Activated T-cell treated with anti-CD3 and anti-CD28 coated beads, Interleukin-2, amount 50 U/mL, for 4 hours (primary cell): ENCODE measurements around the gene CCDC33. TPM values are rescaled to one million over a fixed set of nuclear protein-coding genes. Genes with fewer than 3 reads are reported as not detected.
A peak's percentile ranks its signal among the peaks of the same experiment; 100 is the strongest.

Experiments used
- ATAC-seq, 2 donors: fragments of 200-7000 bp; cut with Tn5 transposase; one replicate each; pipeline ENCODE4 v1.10.0; 2021
- DNase-seq: peaks from one replicate; pipeline ENCODE4 v3.0.0-alpha.2; 2020
- H3K27me3 Mint-ChIP-seq: one replicate; pipeline ENCODE4 v1.8.0; 2021; ENCODE audit warnings: low read depth, mixed read lengths
- H3K36me3 Mint-ChIP-seq: one replicate; pipeline ENCODE4 v1.8.0; 2022; ENCODE audit warnings: mixed read lengths; ENCODE audit not compliant: insufficient read depth
- H3K4me1 Mint-ChIP-seq: one replicate; pipeline ENCODE4 v1.8.0; 2021; ENCODE audit warnings: low read depth, mixed read lengths
- H3K4me3 Mint-ChIP-seq: one replicate; pipeline ENCODE4 v1.8.0; 2021; ENCODE audit warnings: mild to moderate bottlenecking, moderate library complexity, mixed read lengths
- H3K9me3 Mint-ChIP-seq: one replicate; pipeline ENCODE4 v1.8.0; 2021; ENCODE audit warnings: mixed read lengths
- total RNA-seq, 3 donors: library from RNA; stranded (reverse); gene quantifications; one replicate each; pipeline ENCODE4 v1.2.1, GENCODE V29; 2021

Gene CCDC33
- total RNA-seq, 3 donors from 2014 or later: not detected

DNA sequence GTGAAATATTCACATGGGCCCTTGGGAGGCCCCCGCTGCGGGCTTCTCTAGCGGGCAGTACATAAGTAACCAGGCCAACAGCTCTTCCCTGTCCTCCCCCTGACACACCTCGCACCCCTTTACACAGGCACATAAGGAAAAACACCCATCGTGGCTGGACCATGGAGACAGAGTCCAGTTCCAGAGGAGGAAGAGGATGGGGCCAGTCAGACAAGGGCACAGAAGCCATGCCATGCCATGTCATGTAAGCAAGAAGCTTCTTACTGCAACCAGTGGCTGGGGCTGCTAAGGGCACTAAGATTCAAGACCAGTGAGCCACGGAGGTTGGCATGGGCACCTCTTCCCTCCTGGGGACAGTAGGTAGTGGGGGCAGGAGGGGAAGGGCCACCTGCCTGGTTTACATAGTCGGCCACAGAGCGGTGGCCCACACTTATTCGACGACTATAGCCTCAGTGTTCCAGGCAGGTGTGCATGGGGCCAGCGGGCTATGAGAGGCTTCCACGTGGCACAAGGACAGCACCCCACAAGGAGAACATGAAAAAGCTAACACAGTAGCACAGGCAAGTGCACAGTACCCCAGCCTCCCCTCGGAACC is 137.0 kb downstream of the CCDC33 start:
- Mint-ChIP-seq H3K36me3 (no peaks in the 10 kb centered on the region), H3K4me1 (peaks cover 25% of the 10 kb centered on the region), H3K9me3 (no peaks in the 10 kb centered on the region), H3K27me3 (peaks cover 15% of the 10 kb centered on the region), H3K4me3 (peak overlapping the region; percentile 78)
- DNase-seq: no peak
- ATAC-seq: no peak

GRCh38 chr15:74373731-74374647 is 137.9 kb downstream of the CCDC33 start:
- Mint-ChIP-seq H3K9me3 (no peaks in the 10 kb centered on the region), H3K4me1 (peaks cover 33% of the 10 kb centered on the region), H3K27me3 (peaks cover 13% of the 10 kb centered on the region), H3K36me3 (no peaks in the 10 kb centered on the region), H3K4me3 (peak overlapping the region; percentile 78)
- DNase-seq: peak; percentile 92
- ATAC-seq: peak; percentile 93 to 94

DNA sequence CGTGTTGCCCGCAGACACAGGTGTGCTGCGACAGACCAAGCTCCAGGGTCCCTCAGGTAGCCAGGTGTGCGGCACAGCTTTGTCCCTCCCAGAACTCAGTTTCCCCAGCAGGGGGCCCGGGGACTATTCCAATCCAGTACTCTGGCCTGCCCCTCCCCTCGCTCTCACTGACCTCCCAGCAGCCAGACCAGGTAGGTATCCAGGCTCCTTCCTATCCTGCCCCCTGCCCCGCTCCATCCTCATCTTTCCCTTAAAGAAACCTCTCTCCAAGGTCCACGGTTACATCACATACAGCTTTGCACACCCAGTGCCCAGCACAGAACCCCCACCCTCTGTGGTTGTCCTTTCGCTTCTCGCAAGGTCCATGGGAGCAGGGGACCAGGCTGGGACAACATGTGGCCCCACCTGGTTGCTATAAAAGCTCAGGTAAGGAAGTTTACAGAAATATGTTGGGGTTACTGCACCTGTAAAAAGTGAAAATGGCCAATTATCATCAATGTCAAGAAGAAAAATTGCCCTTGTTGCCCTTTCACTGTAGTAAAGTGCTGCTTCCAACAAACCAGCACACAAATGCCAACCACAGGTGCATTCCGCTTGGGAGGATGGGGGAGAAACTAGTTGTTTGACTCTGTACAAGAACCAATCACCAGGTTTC is 138.6 kb downstream of the CCDC33 start:
- peaks cover 8% of the 10 kb centered on the region for H3K27me3 Mint-ChIP-seq
- H3K9me3 Mint-ChIP-seq: no peaks in the 10 kb centered on the region
- no peak for ATAC-seq
- DNase-seq: no peak
- H3K4me3 Mint-ChIP-seq: peak overlapping the region; percentile 78
- H3K4me1 Mint-ChIP-seq: peaks cover 40% of the 10 kb centered on the region
- H3K36me3 Mint-ChIP-seq: no peaks in the 10 kb centered on the region

- DNase-seq (peak; percentile 84), ATAC-seq (no peak)
- Mint-ChIP-seq H3K36me3 (no peaks in the 10 kb centered on the region), H3K27me3 (peaks cover 5% of the 10 kb centered on the region), H3K9me3 (no peaks in the 10 kb centered on the region), H3K4me3 (peak overlapping the region; percentile 78), H3K4me1 (peaks cover 40% of the 10 kb centered on the region)
Observed at GRCh38 chr15:74375303-74375693, 139.2 kb downstream of the CCDC33 start.

DNA sequence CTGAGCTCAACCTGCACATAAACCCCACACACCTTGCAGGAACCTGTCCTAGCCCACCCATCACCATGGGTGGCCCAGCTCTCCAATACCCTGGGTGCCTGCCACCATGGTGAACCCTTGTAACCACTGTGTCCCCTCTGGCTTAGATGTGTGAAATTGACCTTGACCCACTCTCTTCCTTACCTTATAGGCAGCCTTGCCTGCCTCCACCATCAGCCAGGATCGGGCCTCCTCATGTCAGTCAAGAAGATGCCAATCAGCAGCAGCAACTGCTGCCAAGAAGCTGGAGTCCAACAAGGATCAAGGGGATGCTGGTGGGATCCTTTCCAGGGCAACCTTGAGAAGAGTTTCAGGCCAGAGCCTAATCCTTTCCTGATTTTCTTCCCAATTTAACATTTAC is 140.1 kb downstream of the CCDC33 start:
- DNase-seq: no peak
- no peak for ATAC-seq
- peaks cover 50% of the 10 kb centered on the region for H3K4me1 Mint-ChIP-seq
- peaks cover 3% of the 10 kb centered on the region for H3K27me3 Mint-ChIP-seq
- no peak overlapping the region for H3K4me3 Mint-ChIP-seq
- H3K9me3 Mint-ChIP-seq: no peaks in the 10 kb centered on the region
- H3K36me3 Mint-ChIP-seq: no peaks in the 10 kb centered on the region

- Mint-ChIP-seq H3K4me1 (peaks cover 58% of the 10 kb centered on the region), H3K4me3 (no peak overlapping the region), H3K9me3 (no peaks in the 10 kb centered on the region), H3K27me3 (peaks cover under 1% of the 10 kb centered on the region), H3K36me3 (no peaks in the 10 kb centered on the region)
- DNase-seq: no peak
- no peak for ATAC-seq
Observed at GRCh38 chr15:74376825-74377581, 140.9 kb downstream of the CCDC33 start.

GRCh38 chr15:74377831-74378766 is 142.0 kb downstream of the CCDC33 start:
- no peak overlapping the region for H3K4me3 Mint-ChIP-seq

DNA sequence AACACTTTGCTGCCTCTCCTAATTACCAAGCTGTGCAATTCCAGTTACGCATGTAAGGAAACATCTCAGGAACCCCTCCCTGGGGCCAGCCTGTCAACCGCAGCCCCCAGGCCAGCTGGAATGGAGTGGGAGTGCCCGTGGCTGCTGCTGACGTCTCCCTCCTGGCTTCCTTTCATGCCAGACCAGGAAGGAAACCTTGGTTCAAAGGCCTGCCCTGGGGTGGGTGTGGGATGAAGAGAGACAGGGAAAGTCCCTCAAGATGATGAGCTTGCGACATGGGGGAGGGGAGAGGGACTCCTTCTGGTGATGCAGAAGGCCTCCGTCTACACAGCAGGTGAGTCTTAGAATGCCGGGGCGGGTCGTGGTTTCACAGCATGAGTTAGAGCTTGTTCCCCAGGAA is 142.7 kb downstream of the CCDC33 start:
- no peak overlapping the region for H3K4me3 Mint-ChIP-seq
- H3K27me3 Mint-ChIP-seq: no peaks in the 10 kb centered on the region
- DNase-seq (peak; percentile 60), ATAC-seq (peak; percentile 15 to 21)
- no peaks in the 10 kb centered on the region for H3K9me3 Mint-ChIP-seq
- H3K4me1 Mint-ChIP-seq: peaks cover 72% of the 10 kb centered on the region
- no peaks in the 10 kb centered on the region for H3K36me3 Mint-ChIP-seq

More at GRCh38 chr15:74377831-74378766, 142.0 kb downstream of the CCDC33 start:
- H3K36me3 Mint-ChIP-seq: no peaks in the 10 kb centered on the region
- H3K27me3 Mint-ChIP-seq: no peaks in the 10 kb centered on the region
- H3K9me3 Mint-ChIP-seq: no peaks in the 10 kb centered on the region
- no peak for DNase-seq
- ATAC-seq: no peak
- peaks cover 68% of the 10 kb centered on the region for H3K4me1 Mint-ChIP-seq

DNA sequence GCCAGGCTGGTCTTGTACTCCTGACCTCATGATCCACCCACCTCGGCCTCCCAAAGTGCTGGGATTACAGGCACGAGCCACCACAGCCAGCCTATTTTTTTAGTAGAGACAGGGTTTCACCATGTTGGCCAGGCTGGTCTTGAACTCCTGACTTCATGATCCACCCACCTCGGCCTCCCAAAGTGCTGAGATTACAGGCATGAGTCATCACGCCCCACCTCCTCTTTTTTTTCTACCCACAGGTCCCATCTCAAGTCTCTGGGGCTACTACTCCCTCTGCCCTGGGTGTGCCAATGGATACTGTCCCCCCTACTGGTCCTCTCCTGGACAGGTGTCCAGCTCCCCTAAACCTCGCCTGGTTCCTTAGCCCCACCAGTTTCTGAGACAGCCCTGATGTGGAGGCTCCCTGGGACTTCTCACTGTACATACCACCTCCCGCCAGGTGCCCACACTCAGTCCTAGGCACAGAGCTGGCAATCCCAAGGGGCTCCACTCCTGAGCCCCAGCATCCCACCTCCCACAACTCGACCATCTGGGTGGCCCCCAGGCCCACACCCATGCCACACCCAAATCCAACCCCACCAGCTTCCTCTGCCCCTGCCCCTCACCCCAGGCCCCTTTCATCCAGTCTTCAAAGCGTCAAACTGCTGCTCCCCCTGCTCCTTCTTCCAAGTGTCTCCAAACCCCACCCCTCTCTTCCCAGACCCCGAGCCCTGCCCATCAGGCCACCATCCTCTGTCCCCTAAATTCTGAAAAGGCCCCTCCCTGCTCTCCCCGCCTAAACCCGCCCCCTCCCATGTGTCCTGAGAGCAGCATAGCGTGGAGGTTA is 144.4 kb downstream of the CCDC33 start:
- no peak overlapping the region for H3K4me3 Mint-ChIP-seq
- no peak for ATAC-seq
- no peaks in the 10 kb centered on the region for H3K36me3 Mint-ChIP-seq
- no peak for DNase-seq
- H3K4me1 Mint-ChIP-seq: peaks cover 79% of the 10 kb centered on the region
- H3K9me3 Mint-ChIP-seq: no peaks in the 10 kb centered on the region
- H3K27me3 Mint-ChIP-seq: no peaks in the 10 kb centered on the region

GRCh38 chr15:74381190-74381453 is 145.0 kb downstream of the CCDC33 start:
- H3K9me3 Mint-ChIP-seq: no peaks in the 10 kb centered on the region
- no peaks in the 10 kb centered on the region for H3K36me3 Mint-ChIP-seq
- peaks cover 83% of the 10 kb centered on the region for H3K4me1 Mint-ChIP-seq
- DNase-seq (no peak), ATAC-seq (no peak)
- no peaks in the 10 kb centered on the region for H3K27me3 Mint-ChIP-seq
- no peak overlapping the region for H3K4me3 Mint-ChIP-seq

DNA sequence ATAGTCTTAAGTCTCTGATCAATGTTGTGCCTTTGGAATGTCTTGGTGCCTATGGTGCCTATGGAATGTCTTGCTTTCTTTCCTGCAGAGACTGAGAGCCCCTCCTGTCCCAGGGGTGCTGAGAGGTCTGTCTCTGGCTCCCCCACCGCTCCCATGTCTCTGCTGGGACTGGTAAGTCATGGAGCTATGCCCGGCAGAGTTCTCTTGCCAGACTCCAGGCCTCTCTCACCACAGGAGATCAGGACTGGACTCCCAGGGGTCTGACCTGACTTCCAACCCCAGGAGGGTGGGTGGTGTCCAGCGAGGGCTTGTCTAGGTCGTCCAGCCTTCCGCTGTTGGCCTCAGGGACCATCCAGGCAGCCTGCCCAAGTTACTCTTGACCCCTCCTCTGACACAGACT is 145.4 kb downstream of the CCDC33 start:
- ATAC-seq (no peak), DNase-seq (no peak)
- H3K4me3 Mint-ChIP-seq: no peak overlapping the region
- no peaks in the 10 kb centered on the region for H3K36me3 Mint-ChIP-seq
- H3K9me3 Mint-ChIP-seq: no peaks in the 10 kb centered on the region
- peaks cover 83% of the 10 kb centered on the region for H3K4me1 Mint-ChIP-seq
- H3K27me3 Mint-ChIP-seq: no peaks in the 10 kb centered on the region

DNA sequence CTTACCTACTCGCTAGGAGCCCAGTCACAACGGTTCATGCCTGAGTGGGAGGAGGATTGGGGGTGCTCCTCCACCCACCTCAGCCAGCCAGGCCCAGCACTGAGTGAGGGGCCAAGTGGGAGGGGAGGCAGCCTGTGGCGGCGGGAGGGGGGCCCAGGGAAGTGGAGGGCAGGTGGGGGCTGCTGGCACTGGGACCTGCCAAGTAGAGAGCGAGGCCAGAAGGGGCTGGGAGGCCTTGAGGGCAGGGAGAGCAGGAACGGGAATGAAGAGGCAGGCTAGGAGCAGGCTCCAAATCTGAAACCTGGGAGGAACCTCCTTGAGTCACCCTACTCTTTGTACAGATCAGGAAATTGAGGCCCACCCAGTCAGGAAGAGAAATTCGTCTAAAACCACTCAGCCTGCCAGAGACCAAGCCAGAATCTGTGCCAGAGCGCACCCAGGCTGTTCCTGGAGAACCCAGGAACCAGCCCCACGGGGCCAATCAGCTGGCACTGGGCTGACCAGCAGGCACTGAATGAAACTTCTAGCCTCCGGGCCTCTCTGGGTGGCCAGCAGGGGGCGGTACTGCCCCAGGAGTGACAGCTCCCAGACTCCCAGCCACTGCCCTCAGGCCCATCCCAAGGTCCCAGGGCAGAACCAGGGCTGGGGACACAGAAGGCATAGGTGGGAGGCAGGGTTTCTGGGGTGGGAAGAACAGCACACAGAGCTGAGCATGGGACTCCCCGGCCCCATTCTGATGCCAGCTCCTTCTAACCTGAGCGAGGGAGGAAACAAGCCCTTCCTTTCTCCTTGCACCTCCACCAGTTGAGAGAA is 146.1 kb downstream of the CCDC33 start:
- Mint-ChIP-seq H3K27me3 (no peaks in the 10 kb centered on the region), H3K36me3 (no peaks in the 10 kb centered on the region), H3K4me1 (peaks cover 77% of the 10 kb centered on the region), H3K9me3 (no peaks in the 10 kb centered on the region), H3K4me3 (no peak overlapping the region)
- ATAC-seq (peak; percentile 19 to 29), DNase-seq (peak; percentile 75)
